ENCODE data around the gene GAGE12C.
"Not testable (repeated sequence)": the region's sequence is repeated elsewhere in the genome, so short reads cannot be mapped to it uniquely, and the experiment has no call there.

GAGE12C gene

GRCh38 chrX:49531877-49532276 is at the start of gene GAGE12C:
Gene GAGE12C (plus strand): TSS chrX:49532177. CDS start chrX:49533332, 1,155 bp downstream.
- not testable (repeated sequence) for DNase-seq (ENCODE audit: low read depth); H3K4me3 ChIP-seq (ENCODE audit: low read depth, low read length)

- DNase-seq (ENCODE audit: low read depth); H3K4me3 ChIP-seq (ENCODE audit: low read depth, low read length): not testable (repeated sequence)
Observed at GRCh38 chrX:49541433-49541832, 9.5 kb downstream of the GAGE12C start, which contains the start of gene GAGE12D. Gene GAGE12D (plus strand): TSS chrX:49541733. CDS start chrX:49542888, 1,155 bp downstream.

- not testable (repeated sequence) for H3K4me3 ChIP-seq (ENCODE audit: low read depth, low read length); DNase-seq (ENCODE audit: low read depth)
Observed at GRCh38 chrX:49550989-49551388, 19.0 kb downstream of the GAGE12C start, which contains the start of gene GAGE12E. Gene GAGE12E (plus strand): TSS chrX:49551289. CDS start chrX:49552444, 1,155 bp downstream.

GRCh38 chrX:49560542-49560941 is 28.6 kb downstream of the GAGE12C start, which contains the start of gene GAGE12F:
Gene GAGE12F (plus strand): TSS chrX:49560842. CDS start chrX:49561997, 1,155 bp downstream.
- not testable (repeated sequence) for DNase-seq (ENCODE audit: low read depth); H3K4me3 ChIP-seq (ENCODE audit: low read depth, low read length)

- DNase-seq (ENCODE audit: low read depth): not testable (repeated sequence)
Observed at GRCh38 chrX:49568728-49569127, 36.8 kb downstream of the GAGE12C start.

GRCh38 chrX:49569152-49569551 is 37.2 kb downstream of the GAGE12C start:
- not testable (repeated sequence) for H3K4me3 ChIP-seq (ENCODE audit: low read depth, low read length); DNase-seq (ENCODE audit: low read depth)

More at GRCh38 chrX:49568728-49569127, 36.8 kb downstream of the GAGE12C start:
- H3K4me3 ChIP-seq (ENCODE audit: low read depth, low read length): not testable (repeated sequence)

GRCh38 chrX:49570100-49570499 is 38.1 kb downstream of the GAGE12C start, which contains the start of gene GAGE12G:
Gene GAGE12G (plus strand): TSS chrX:49570400. CDS start chrX:49571555, 1,155 bp downstream.
- not testable (repeated sequence) for H3K4me3 ChIP-seq (ENCODE audit: low read depth, low read length); DNase-seq (ENCODE audit: low read depth)

GRCh38 chrX:49579649-49580048 is 47.7 kb downstream of the GAGE12C start, which contains the start of gene GAGE12H:
Gene GAGE12H (plus strand): TSS chrX:49579949. CDS start chrX:49581104, 1,155 bp downstream.
- not testable (repeated sequence) for DNase-seq (ENCODE audit: low read depth)

More at GRCh38 chrX:49579649-49580048, 47.7 kb downstream of the GAGE12C start, which contains the start of gene GAGE12H:
- not testable (repeated sequence) for H3K4me3 ChIP-seq (ENCODE audit: low read depth, low read length)

Measured in NB4 (cell line).